Activated CD8-positive, alpha-beta memory T cell treated with anti-CD3 and anti-CD28 coated beads for 1 hour (primary cell): ENCODE data around the gene AMPD3.

Experiments
- DNase-seq, 2 donors: peaks; one replicate each; pipeline ENCODE4 v3.0.0-alpha.2; 2020; ENCODE audit warnings: low read depth in 1 of 2; ENCODE audit errors: extremely low read depth in 1 of 2

Gene AMPD3

GRCh38 chr11:10500757-10501684 lies 46.0 kb downstream of the AMPD3 start:
- no peak for DNase-seq

- DNase-seq, result no peak
These were observed 47.1 kb downstream of the AMPD3 start for GRCh38 chr11:10502065-10502680.

- DNase-seq, result no peak
These were observed 47.7 kb downstream of the AMPD3 start for GRCh38 chr11:10502770-10503169.

GRCh38 chr11:10503221-10503620 lies 48.2 kb downstream of the AMPD3 start:
- DNase-seq, result no peak

- no peak for DNase-seq
These were observed 48.9 kb downstream of the AMPD3 start for GRCh38 chr11:10503777-10504480.

- no peak for DNase-seq
These were observed 49.4 kb downstream of the AMPD3 start for GRCh38 chr11:10504490-10504889.

- DNase-seq, result no peak
These were observed 50.4 kb downstream of the AMPD3 start for GRCh38 chr11:10505278-10506007.

- DNase-seq, result no peak
These were observed 50.9 kb downstream of the AMPD3 start for GRCh38 chr11:10506008-10506370.

GRCh38 chr11:10511181-10511621 lies 56.1 kb downstream of the AMPD3 start:
- no peak for DNase-seq

GRCh38 chr11:10514202-10514601 lies 59.1 kb downstream of the AMPD3 start:
- no peak for DNase-seq

GRCh38 chr11:10514709-10515108 lies 59.6 kb downstream of the AMPD3 start:
- DNase-seq, result no peak

- no peak for DNase-seq
These were observed 60.4 kb downstream of the AMPD3 start for GRCh38 chr11:10515418-10515817.

GRCh38 chr11:10518123-10518522 lies 63.1 kb downstream of the AMPD3 start:
- no peak for DNase-seq

GRCh38 chr11:10518891-10519290 lies 63.8 kb downstream of the AMPD3 start:
- DNase-seq, result no peak

- no peak for DNase-seq
These were observed 64.6 kb downstream of the AMPD3 start for GRCh38 chr11:10519630-10520029.

- no peak for DNase-seq
These were observed 65.5 kb downstream of the AMPD3 start for GRCh38 chr11:10520562-10520961.

GRCh38 chr11:10522276-10522675 lies 67.2 kb downstream of the AMPD3 start:
- no peak for DNase-seq

- DNase-seq, result no peak
These were observed 67.9 kb downstream of the AMPD3 start for GRCh38 chr11:10522921-10523320.

- DNase-seq, result no peak
These were observed 69.4 kb downstream of the AMPD3 start for GRCh38 chr11:10524471-10524870.

GRCh38 chr11:10526974-10527918 lies 72.2 kb downstream of the AMPD3 start:
- no peak for DNase-seq
